Activated T-cell treated with anti-CD3 and anti-CD28 coated beads, Interleukin-2, amount 50 U/mL, for 72 hours (primary cell): Measurements from ENCODE around the gene LHX1. TPM values are rescaled to one million over a fixed set of nuclear protein-coding genes. Genes with fewer than 3 reads are reported as not detected.

Experiments
- ATAC-seq, 2 donors: fragments of 150-1000 bp; cut with Tn5 transposase; replicated peaks in 1 of 2; 2 replicates each; pipeline ENCODE4 v1.10.0; 2021; ENCODE audit warnings: moderate library complexity in 2 of 2, mild to moderate bottlenecking in 1 of 2
- DNase-seq, 2 donors: peaks; one replicate each; pipeline ENCODE4 v3.0.0; 2021 to 2022; ENCODE audit warnings: mixed read lengths in 1 of 2
- H3K27ac Mint-ChIP-seq: one replicate; pipeline ENCODE4 v1.8.0; 2022; ENCODE audit warnings: mild to moderate bottlenecking, moderate library complexity, mixed read lengths
- H3K27me3 Mint-ChIP-seq: one replicate; pipeline ENCODE4 v1.8.0; 2022; ENCODE audit warnings: low read depth, mixed read lengths
- H3K36me3 Mint-ChIP-seq, 2 donors: one replicate each; pipeline ENCODE4 v1.8.0; 2022; ENCODE audit warnings: mixed read lengths in 2 of 2, mild to moderate bottlenecking in 1 of 2; ENCODE audit not compliant: insufficient read depth in 2 of 2
- H3K4me1 Mint-ChIP-seq: one replicate; pipeline ENCODE4 v1.8.0; 2022; ENCODE audit warnings: low read depth, mixed read lengths
- H3K4me3 Mint-ChIP-seq, 2 donors: one replicate each; pipeline ENCODE4 v1.8.0; 2022; ENCODE audit warnings: mild to moderate bottlenecking in 2 of 2, mixed read lengths in 2 of 2, moderate library complexity in 2 of 2
- H3K9me3 Mint-ChIP-seq, 2 donors: one replicate each; pipeline ENCODE4 v1.8.0; 2022; ENCODE audit warnings: mixed read lengths in 2 of 2
- total RNA-seq, 2 donors: library from RNA; stranded (reverse); gene quantifications; one replicate each; pipeline ENCODE4 v1.2.3, GENCODE V29; 2022

The LHX1 gene
- total RNA-seq = under 1 TPM; 0.32 to 0.34 TPM

DNA sequence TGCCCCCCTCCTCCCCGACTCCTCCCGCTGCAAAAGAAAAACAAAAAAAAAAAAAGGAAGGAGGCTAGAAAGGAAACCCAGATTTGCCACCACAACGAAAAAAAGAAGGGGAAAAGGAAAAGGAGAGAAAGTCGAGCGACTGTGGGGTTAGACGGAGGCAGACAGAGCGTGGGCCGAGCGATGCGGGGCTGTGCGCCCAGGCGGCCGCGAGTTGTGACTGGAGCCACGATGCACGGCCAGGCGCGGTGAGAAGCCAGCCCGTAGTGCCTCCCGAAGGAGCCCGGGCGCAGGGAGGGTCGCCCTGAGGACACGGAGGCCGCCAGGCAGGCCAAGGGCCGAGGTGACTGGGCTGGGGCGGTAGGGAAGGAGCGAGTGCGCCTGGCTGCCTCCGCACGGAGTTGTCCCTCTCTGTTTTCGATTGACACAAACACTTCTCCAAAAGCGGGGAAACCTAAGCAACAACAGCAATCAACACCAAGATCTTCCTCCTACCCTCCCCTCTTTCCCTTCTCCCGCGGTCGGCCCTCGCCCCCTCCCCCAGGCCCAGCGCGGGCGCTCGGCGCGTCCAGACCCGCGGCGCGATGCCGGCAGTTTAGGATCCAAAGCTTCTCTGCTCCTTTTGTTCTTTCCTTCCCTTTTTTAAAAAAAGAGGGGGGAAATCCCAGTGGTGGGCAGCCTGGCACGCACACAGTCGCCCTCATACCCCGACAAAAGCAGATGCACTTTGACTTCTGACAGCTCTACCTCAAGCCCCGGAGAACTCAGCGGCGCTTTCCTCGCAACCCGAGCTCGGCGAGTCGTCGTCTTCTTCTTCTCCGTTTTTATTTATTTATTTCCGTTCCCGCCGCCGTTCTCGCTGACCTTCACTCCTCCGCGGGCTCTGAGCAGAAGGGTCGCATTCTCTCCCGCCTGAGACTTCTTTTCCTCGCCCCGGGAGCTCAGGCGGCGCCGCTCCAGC, at the start of gene LHX1:
Gene LHX1 (plus strand): TSS at position 475 of the 958 bp plus-strand sequence. CDS start 723 bp downstream, outside the sequence.
- Mint-ChIP-seq H3K36me3 (peaks cover 0 to 1% of the 10 kb centered on the region in 2 donors), H3K4me3 (peak within 1 kb of the TSS; percentile 78 to 93), H3K27ac (peak within 1 kb of the TSS; percentile 74), H3K27me3 (peaks cover 87% of the 10 kb centered on the region), H3K4me1 (peaks cover 77% of the 10 kb centered on the region), H3K9me3 (no peaks in the 10 kb centered on the region)
- DNase-seq (peak in 1 of 2 donors; percentile 25), ATAC-seq (peak in 1 of 2 donors; percentile 14)

DNA sequence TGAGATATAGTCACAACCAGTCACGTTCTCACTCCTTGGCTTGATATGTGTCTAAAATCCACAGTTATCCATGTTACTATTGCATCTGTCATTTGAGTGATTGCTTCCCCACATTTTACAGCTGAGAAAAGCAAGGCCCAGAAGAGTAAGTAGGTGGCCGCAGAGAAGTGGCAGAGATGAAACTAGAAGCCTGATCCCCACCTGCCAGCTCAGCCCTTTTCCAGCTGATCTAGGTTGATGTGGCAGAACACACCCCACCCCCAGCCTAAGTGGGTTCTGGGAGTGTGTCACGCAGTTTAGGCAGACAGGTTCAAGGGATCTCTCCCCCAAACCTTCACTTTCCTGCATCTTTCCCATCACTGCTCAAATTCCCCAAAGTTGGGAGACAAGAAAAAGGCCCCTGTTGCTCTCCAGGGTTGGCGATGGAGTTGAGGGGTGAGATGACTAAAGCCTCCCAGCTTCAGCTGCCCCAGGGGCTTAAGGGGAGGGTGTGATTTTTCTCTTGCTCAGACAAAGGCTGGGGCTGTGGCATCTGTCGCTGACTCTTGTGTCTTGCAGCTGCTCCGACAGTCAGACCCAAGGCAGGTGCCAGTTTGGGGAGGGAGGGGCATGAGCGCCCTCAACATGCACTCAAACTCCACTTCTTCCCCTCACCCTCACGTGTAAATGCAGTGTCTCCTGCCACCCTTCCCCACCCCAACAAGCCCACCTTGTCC, 48.9 kb upstream of the LHX1 start:
- DNase-seq (no peak), ATAC-seq (no peak)
- no peak overlapping the region for H3K27ac Mint-ChIP-seq
- no peaks in the 10 kb centered on the region for H3K36me3 Mint-ChIP-seq
- no peaks in the 10 kb centered on the region for H3K4me1 Mint-ChIP-seq
- no peaks in the 10 kb centered on the region for H3K9me3 Mint-ChIP-seq
- no peak overlapping the region for H3K4me3 Mint-ChIP-seq
- peaks cover 16% of the 10 kb centered on the region for H3K27me3 Mint-ChIP-seq

DNA sequence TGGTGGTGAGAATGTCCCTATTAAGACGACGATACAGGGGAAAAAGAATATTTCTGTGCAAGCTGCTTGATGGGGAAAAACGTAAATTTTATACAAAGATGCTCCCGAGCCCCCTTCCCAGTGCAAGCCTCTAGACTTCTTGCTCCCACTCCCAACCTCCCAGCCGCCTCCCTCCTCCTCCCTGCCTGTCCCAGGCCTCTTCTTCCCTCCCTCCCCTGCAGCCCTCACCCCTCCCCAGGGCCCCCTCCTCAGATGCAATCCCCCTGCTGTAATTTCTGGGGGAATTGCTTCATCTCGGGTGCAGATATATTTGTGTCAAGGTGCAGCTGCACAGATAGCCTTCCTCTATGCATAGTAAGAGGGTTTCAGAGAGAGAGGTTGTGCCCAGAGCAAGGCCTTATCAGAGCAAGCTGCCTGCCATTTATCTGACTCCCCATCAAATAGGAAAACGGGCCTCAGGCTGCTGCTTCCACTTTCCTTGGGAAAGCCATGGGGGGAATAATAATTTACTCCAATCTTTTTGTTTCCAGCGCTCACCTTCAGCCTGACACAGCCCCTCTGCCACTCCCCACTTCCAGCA, 47.4 kb upstream of the LHX1 start:
- H3K4me1 Mint-ChIP-seq = no peaks in the 10 kb centered on the region
- H3K9me3 Mint-ChIP-seq = no peaks in the 10 kb centered on the region
- no peak overlapping the region for H3K27ac Mint-ChIP-seq
- no peak overlapping the region for H3K4me3 Mint-ChIP-seq
- H3K27me3 Mint-ChIP-seq = peaks cover 21% of the 10 kb centered on the region
- ATAC-seq (no peak), DNase-seq (no peak)
- H3K36me3 Mint-ChIP-seq = no peaks in the 10 kb centered on the region

DNA sequence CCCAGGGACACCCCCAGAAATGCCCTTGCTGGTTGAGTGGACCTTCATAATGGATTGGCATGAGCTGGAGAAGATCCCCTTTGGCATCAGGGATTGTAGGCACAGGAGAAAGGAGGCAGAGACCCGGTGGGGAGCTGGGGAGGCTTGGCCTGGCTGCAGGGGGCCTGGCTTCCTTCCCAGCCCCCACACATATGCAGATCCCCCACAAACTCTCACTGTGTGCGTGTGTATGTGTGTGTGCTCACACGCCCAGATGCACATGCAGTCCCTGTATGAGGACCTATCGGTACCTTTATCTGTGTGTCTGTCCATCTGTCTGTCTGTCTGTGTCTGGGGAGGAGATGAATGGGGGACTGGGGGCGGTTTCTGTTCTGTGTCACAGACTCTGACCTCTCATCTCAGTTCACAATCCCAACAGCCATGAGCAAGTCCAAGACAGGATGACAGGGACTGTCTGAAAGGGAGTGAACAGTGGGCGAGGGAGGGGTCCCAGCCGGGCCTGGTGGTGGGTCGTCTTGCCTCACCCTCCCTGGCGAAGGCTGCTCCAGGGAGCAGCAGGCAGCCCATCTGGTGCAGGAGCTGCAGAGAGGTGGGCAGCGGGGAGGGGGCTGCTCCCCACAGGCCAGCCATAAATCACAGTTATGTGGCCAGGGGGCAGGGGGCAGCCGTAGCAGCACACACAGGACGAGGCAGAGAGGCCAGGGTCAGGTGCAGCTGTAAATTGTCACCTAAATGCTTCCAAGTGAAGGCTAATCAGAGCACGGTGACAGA, 46.7 kb upstream of the LHX1 start:
- no peak for ATAC-seq
- H3K27me3 Mint-ChIP-seq = peaks cover 19% of the 10 kb centered on the region
- H3K4me1 Mint-ChIP-seq = no peaks in the 10 kb centered on the region
- no peaks in the 10 kb centered on the region for H3K9me3 Mint-ChIP-seq
- no peak overlapping the region for H3K27ac Mint-ChIP-seq
- DNase-seq = no peak
- no peak overlapping the region for H3K4me3 Mint-ChIP-seq
- H3K36me3 Mint-ChIP-seq = no peaks in the 10 kb centered on the region

DNA sequence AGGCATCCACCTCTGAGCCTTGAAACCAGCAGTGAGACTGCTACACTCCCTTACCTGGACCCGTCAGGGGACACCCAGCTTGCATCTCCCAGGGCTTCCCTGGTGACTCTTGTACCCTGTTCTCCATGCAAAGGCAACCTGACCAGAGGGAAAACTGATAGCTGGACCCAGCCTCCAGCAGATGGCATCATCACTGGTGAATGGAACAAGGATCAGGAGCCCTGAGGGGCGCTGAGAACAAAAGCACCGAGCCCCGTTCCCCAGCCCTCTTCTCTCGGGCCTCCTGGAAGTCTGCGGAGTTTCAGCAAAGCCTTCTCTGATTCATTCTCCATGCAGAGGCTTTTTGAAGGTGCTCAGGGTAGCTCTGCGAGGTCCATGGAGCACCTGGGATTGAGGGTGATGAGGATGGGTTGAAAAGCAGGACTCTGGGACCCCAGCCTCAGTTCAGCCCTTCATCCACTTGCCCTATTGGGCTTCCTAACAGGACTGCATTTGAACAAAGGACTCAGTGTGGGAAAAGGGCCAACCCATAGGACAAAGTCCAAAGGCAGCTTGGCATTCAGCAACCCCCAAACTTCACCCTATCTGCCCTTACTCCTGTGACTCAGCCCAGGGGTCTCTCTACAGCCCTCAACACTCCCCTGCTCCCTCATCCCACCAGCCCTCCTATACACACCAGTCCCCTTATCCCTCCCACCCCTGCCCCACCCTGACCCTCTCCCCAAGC, 45.0 kb upstream of the LHX1 start:
- Mint-ChIP-seq H3K27ac (no peak overlapping the region), H3K4me3 (no peak overlapping the region), H3K27me3 (peaks cover 8% of the 10 kb centered on the region), H3K36me3 (no peaks in the 10 kb centered on the region), H3K9me3 (no peaks in the 10 kb centered on the region), H3K4me1 (no peaks in the 10 kb centered on the region)
- ATAC-seq = no peak
- DNase-seq = no peak

DNA sequence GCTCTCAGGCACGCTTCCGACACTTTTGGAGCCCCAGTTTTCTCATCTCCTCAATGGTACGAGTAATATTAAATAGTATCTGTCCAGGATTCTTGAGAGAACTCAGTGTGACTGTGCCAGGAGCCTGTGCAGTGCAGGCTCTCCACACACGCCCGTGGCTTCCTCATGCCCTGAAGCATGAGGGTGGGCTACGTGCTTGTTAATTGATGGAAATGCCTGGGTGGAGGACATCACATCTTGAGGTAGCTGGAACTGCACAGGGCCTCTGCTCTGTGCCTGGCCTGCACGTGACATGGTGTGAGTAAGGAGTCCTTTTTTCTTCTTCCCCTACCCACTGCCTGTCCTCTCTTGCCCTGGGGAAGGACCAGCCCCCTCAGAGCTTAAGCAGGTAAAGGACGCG, 43.1 kb upstream of the LHX1 start:
- Mint-ChIP-seq H3K27me3 (peaks cover 13% of the 10 kb centered on the region), H3K9me3 (no peaks in the 10 kb centered on the region), H3K36me3 (no peaks in the 10 kb centered on the region), H3K4me1 (no peaks in the 10 kb centered on the region), H3K4me3 (no peak overlapping the region), H3K27ac (no peak overlapping the region)
- ATAC-seq = no peak
- no peak for DNase-seq

DNA sequence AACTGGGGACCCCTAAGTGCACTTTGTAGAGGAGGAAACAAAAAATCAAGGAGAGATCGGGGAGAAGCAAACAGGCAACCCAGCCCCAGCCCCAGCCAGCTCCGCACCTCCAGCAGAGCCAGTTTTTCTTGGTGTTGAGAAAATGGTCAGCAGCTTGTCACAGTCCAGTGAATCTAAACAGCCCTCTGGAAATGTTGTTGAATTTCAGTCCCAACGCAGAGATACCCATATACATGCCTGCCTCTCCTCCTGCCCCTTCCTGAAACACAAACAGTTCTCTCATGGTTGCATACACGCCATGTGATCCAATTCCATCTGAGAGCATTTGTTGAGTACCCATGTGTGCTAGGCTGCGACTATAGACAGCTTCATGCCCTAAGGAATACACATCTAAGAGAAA, 42.4 kb upstream of the LHX1 start:
- H3K27me3 Mint-ChIP-seq = peaks cover 16% of the 10 kb centered on the region
- no peak overlapping the region for H3K27ac Mint-ChIP-seq
- H3K4me3 Mint-ChIP-seq = no peak overlapping the region
- no peak for DNase-seq
- no peaks in the 10 kb centered on the region for H3K4me1 Mint-ChIP-seq
- H3K9me3 Mint-ChIP-seq = no peaks in the 10 kb centered on the region
- no peaks in the 10 kb centered on the region for H3K36me3 Mint-ChIP-seq
- ATAC-seq = no peak

DNA sequence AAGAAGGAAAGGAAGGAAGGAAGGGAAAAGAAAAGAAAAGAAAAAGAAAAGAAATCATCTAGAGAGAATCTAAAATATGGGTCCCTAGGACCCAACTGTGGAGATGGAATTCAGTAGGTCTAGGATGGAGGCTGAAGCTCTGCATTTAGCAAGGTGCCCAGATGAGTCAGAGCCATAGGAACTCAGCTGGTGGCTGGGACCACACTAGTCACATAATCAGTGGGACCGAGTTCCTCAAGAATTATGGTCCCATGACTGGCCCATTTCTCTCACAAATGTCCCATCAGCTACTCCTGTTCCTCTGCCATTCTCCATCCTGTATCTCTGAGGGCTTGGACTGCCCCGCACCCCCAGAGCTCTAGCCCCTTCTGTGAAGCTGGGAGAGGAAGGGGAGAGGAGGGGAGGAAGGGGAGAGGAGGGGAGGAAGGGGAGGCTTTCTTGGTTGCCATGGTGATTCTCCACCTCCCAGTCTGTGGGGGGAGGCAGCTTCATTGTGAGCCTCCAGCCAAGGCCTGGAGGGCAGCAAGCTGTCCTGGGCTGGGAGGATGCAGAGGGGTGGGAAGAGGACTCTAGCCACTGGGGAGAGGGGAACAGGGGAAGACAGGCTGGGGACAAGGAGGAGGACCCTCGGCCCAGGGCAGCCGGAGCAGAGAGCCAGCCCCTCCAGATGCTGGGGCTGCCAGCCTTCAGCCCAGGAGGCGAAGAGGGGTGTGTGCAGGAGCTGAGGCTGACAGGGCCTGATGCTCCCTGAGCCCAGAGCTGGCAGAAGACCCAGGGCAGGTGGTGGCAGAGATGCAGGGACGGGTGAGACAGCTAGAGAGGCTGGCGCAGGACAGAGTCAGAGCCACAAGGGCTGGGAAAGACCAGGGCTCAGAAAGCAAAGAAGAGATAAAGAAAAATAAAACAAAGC, 37.8 kb upstream of the LHX1 start:
- H3K4me1 Mint-ChIP-seq = no peaks in the 10 kb centered on the region
- H3K27me3 Mint-ChIP-seq = peaks cover 31% of the 10 kb centered on the region
- ATAC-seq = no peak
- no peak overlapping the region for H3K27ac Mint-ChIP-seq
- H3K4me3 Mint-ChIP-seq = no peak overlapping the region
- DNase-seq = no peak
- no peaks in the 10 kb centered on the region for H3K36me3 Mint-ChIP-seq
- no peaks in the 10 kb centered on the region for H3K9me3 Mint-ChIP-seq

DNA sequence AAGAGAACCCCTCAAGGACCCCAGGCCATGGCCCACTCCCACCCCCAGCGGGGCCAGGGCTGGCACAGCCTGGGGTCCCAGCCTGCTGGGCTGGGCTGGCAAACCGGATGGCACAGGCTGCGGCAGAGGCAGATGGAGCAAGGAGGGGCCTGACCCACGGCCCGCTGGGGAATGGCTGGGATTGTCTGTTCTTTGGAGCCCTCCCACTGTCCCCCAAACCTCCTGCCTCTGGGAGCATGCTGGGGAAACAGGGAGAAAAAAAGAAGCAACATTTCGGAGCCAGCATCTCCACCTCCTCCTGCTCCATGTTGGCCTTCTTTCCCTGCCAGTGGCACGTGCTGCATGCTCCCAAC, 37.1 kb upstream of the LHX1 start:
- H3K27ac Mint-ChIP-seq = no peak overlapping the region
- DNase-seq (no peak), ATAC-seq (no peak)
- no peaks in the 10 kb centered on the region for H3K9me3 Mint-ChIP-seq
- no peak overlapping the region for H3K4me3 Mint-ChIP-seq
- no peaks in the 10 kb centered on the region for H3K4me1 Mint-ChIP-seq
- peaks cover 24% of the 10 kb centered on the region for H3K27me3 Mint-ChIP-seq
- H3K36me3 Mint-ChIP-seq = no peaks in the 10 kb centered on the region

GRCh38 chr17:36901506-36901905, 35.8 kb upstream of the LHX1 start:
- Mint-ChIP-seq H3K4me3 (no peak overlapping the region), H3K27ac (no peak overlapping the region), H3K36me3 (no peaks in the 10 kb centered on the region), H3K9me3 (no peaks in the 10 kb centered on the region), H3K4me1 (no peaks in the 10 kb centered on the region), H3K27me3 (peaks cover 26% of the 10 kb centered on the region)
- no peak for ATAC-seq
- DNase-seq = no peak

GRCh38 chr17:36907407-36907806, 29.9 kb upstream of the LHX1 start:
- Mint-ChIP-seq H3K4me1 (no peaks in the 10 kb centered on the region), H3K27ac (no peak overlapping the region), H3K36me3 (no peaks in the 10 kb centered on the region), H3K27me3 (peaks cover 38% of the 10 kb centered on the region), H3K9me3 (no peaks in the 10 kb centered on the region), H3K4me3 (no peak overlapping the region)
- DNase-seq (no peak), ATAC-seq (no peak)
